ENCODE data around the gene ANKRD31.
"Not testable (repeated sequence)": the region's sequence is repeated elsewhere in the genome, so short reads cannot be mapped to it uniquely, and the experiment has no call there.

Gene ANKRD31

GRCh38 chr5:75214928-75215327, 21.8 kb downstream of the ANKRD31 start:
- no peak for DNase-seq

- no peak for DNase-seq
Observed at GRCh38 chr5:75214409-75214808, 22.3 kb downstream of the ANKRD31 start.

- DNase-seq = no peak
Observed at GRCh38 chr5:75203604-75204003, 33.1 kb downstream of the ANKRD31 start.

GRCh38 chr5:75202935-75203334, 33.7 kb downstream of the ANKRD31 start:
- DNase-seq = no peak

DNA sequence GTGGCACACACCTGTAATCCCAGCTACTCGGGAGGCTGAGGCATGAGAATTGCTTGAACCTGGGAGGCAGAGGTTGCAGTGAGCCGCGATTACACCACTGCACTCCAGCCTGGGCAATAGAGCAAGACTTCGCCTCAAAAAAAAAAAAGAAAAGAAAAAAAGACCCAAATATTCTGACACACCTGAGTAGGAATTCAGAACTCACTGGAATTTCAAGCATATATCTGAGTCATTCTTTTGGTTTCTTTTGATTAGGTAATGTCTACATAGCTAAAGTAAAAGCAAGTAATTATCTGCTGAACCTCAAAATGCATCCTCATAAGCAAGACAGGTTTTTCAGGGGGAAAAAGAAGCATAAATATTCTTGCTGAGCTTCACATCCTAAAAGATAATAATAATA, 35.9 kb downstream of the ANKRD31 start:
- no peak for DNase-seq

- no peak for DNase-seq
Observed at GRCh38 chr5:75199946-75200345, 36.7 kb downstream of the ANKRD31 start.

- DNase-seq = no peak
Observed at GRCh38 chr5:75199071-75199470, 37.6 kb downstream of the ANKRD31 start.

DNA sequence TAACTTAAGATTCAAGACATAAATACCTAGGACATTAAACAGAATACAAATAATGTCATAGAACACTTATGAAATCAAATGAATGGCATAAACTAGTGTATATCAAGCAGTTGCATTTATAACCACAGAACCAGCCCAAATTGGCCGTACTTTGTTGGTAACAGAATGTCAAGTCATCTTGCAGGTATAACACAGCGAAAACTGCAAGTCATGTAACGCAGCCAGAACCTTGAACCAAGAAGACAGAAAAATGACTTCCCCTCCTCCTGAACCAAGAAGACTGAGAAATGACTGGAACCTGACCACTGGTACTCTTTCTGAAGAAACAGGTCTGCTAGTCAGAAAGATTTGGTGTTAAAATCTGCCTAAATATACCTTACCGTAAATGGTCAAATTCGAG, 38.9 kb downstream of the ANKRD31 start:
- DNase-seq = no peak

DNA sequence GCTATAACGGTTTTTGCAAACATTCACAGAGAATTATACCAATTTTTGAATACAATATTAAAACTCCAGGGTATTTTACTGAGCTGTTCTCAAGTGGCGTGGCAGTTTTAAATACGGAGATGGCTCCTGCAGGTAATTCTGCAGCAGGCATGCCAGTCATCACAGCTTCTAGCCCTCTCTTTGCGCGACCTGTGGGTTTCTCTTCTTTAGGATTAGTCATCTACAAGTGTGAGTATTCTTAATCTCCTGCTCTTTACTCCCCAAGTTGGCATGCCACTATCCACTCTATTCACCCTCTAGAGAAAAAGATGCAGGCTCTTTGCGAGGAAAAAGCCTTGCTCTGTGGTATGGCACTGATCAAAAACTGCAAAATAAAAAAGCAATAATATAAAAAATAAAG, 43.9 kb downstream of the ANKRD31 start:
- no peak for DNase-seq

GRCh38 chr5:75192264-75192663, 44.4 kb downstream of the ANKRD31 start:
- no peak for DNase-seq

DNA sequence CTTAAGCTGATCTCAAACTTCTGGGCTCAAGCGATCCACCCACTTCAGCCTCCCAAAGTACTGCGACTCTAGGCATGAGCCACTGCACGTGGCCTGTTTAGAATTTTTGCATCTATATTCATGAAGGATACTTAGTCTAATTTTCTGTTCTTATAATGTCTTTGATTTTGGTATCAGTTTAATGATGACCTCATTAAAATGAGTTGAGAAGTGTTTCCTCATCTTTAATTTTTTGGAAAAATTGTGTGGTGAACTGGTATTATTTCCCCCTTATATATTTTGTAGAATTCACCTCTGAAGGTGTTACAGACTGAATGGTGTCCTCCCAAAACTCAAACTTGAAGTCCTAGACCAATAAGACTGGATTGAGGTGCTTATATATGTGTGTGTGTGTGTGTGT, 46.5 kb downstream of the ANKRD31 start:
- DNase-seq = no peak

DNA sequence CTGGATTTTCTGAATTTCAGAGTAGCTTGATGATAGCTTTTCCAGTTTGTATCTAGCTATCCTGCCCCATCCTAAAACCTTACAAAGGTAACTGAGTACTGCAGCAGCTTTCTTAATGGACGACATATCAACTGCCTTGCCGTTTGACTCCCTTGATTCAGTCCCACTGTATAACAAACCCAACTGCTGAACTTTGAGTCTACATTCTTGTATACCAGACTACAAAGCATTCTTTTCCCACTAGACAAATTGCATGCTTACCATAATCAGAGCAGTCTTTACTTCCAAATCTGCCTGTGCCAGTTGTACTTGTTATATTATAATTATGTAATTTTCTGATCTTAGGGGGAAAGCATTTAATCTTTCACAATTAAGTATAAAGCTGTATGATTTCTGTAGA, 47.3 kb downstream of the ANKRD31 start:
- no peak for DNase-seq

GRCh38 chr5:75185763-75186162, 50.9 kb downstream of the ANKRD31 start:
- no peak for DNase-seq

DNA sequence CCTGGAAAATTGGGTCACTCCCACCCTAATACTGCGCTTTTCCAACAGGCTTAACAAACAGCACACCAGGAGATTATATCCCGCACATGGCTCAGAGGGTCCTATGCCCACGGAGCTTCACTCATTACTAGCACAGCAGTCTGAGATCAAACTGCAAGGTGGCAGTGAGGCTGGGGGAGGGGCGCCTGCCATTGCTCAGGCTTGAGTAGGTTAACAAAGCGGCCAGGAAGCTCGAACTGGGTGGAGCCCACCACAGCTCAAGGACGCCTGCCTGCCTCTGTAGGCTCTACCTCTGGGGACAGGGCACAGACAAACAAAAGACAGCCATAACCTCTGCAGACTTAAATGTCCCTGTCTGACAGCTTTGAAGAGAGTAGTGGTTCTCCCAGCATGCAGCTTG, 60.7 kb downstream of the ANKRD31 start:
- DNase-seq = not testable (repeated sequence)

GRCh38 chr5:75174872-75175271, 61.8 kb downstream of the ANKRD31 start:
- not testable (repeated sequence) for DNase-seq

GRCh38 chr5:75169516-75169915, 67.2 kb downstream of the ANKRD31 start:
- no peak for DNase-seq

DNA sequence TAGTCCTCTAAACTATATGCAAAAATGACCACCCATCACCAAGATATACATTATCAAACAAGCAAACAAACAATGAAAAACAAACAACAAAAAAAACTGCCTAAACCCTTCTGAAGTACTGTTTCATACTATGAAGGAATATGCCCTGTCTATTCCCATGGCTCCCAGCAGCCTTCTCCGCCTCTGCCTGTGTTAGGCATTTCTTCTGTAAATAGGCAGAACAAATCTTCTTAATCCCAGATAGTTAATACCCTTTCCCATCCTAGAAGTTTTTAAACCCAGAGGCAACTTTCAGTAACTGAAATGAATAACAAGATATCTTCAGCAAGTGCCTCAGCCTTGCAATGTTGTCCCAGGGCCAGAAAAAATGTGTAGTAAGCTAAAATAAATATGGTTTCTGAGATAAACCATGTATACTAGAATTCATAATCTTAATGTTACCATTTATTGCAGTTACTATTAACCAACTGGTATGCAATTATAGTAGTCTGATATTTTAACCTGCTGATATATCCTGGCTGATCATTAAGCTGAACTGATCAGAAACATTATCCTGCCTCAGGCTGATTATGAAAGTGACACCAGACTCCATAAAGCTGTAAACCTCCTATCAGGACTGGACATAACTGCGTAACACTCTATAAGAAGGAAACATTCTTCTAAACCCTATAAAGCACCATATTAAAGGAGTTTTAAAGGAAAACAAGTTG, 68.5 kb downstream of the ANKRD31 start:
- no peak for DNase-seq

DNA sequence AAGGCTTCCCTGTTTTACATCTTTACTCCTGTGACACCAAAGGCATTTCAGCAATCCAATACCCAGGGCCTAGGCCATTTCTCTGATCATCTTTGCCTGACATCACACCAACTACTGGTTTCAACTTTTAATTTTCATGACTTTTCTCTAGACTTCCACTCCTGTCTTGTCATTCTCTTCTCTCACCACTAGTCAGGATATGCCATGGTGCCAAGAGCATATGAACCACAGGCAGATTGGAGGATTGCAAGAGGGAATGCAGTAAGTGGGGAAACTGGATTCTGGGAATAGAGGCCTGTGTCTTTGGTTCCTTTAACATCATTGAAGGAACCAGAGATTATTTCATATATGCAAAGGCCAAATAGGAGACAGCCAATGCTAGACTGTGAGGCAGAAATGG, 69.3 kb downstream of the ANKRD31 start:
- DNase-seq = no peak

- DNase-seq = not testable (repeated sequence)
Observed at GRCh38 chr5:75161508-75161907, 75.2 kb downstream of the ANKRD31 start.

DNA sequence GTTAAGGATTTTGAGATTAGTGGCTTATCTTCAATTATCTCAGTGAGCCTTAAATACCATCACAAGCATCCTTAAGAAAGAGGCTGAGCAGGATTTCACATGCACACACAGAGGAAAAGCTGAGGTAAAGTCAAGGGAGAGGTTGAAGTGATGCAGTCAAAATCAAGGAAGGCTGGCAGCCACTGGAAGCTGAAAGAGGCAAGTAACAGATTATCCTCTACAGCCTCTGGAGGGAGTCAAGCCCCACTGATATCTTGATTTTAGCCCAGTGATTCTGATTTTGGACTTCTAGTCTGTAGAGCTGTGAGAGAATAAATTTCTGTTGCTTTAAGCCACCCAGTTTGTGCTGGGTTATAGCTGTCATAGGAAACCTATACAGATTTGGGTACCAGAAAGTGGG, 80.1 kb downstream of the ANKRD31 start:
- DNase-seq = no peak

- DNase-seq = no peak
Observed at GRCh38 chr5:75152860-75153259, 83.8 kb downstream of the ANKRD31 start.

DNA sequence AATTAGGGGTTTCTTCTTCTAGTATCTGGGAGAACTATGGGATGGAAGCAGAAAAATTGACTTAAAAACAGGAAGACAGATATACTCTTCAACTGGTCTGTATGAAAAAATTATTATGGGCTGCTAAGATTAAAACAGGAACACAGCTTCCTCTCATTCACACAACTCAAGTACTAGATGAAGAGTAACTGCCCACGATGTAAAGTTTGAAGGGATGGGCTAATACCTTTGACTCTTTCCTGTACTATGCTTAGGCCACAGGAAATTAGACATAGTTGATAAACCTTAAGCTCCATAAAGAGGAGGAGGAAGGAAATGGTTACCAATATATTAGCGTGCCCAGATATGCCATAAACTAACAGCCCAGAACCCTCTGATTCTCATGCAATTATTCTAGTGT, 88.6 kb downstream of the ANKRD31 start:
- no peak for DNase-seq

GRCh38 chr5:75142566-75143136, 94.0 kb downstream of the ANKRD31 start:
- no peak for DNase-seq

DNA sequence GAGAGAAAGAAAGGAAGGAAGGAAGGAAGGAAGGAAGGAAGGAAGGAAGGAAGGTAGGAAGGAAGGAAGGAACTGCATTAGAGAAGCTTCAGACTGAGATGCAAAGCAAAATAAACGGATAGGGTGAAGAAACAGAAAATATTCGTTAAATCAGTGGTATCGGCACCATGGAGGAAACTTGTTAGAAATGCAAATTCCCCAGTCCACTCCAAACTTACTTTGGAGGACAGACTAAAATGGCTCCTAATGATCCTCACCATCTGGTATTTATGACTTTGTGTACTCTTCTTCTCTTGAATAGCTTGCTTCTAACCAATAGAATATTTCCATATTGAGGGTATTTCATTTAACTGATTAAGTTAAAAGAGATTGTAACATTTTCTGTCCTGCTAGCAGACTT, 96.4 kb downstream of the ANKRD31 start:
- DNase-seq = no peak

DNA sequence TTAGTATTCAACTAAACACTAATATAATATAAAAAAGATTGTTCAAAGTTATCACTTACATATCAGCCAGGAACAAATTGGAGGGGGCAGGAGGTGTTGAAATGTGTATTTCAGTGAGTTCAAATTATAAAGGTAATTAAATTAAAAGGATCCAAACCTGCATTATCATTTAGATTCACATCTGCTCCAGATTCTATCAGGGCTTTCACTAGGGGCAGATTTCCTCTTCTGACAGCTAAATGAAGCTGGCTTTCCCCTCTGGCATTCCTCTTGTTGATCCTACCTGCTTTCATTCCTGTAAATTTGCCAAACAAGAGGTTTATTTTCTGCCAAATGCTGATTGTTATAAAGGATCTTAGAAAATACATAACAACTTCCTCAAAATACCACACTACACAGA, 98.0 kb downstream of the ANKRD31 start:
- DNase-seq = no peak
